HEK293T (cell line): ENCODE data around the gene MDC1.

Experiments used
- CTCF ChIA-PET: fragments of 350-600 bp; formaldehyde crosslinking; extraction: SDS; loops from one replicate; lab custom pipeline; 2021; ENCODE audit warnings: antibody characterized with exemption, inconsistent platforms; lab: Yijun Ruan, JAX
- POLR2A ChIA-PET: fragments of 350-600 bp; formaldehyde crosslinking; extraction: SDS; loops from one replicate; lab custom pipeline; 2020; ENCODE audit warnings: antibody characterized with exemption, inconsistent platforms; lab: Yijun Ruan, JAX
- DNase-seq: peaks from one replicate; pipeline ENCODE4 v3.0.0; 2012; ENCODE audit warnings: mixed read lengths; ENCODE audit errors: extremely low spot score
- ARNT ChIP-seq: fragments of 450-650 bp; IDR thresholded peaks from 2 replicates; pipeline ENCODE4 v1.6.1; 2017; ENCODE audit warnings: mild to moderate bottlenecking
- BHLHE40 ChIP-seq: fragments of 450-650 bp; IDR thresholded peaks from 2 replicates; pipeline ENCODE4 v1.6.1; 2016; ENCODE audit warnings: mild to moderate bottlenecking, moderate library complexity, borderline replicate concordance
- CTBP1 ChIP-seq: fragments of 450-650 bp; IDR thresholded peaks from 2 replicates; pipeline ENCODE4 v1.6.1; 2016; ENCODE audit warnings: borderline replicate concordance
- ELF4 ChIP-seq: fragments of 450-650 bp; IDR thresholded peaks from 2 replicates; pipeline ENCODE4 v1.6.1; 2017; ENCODE audit warnings: antibody characterized with exemption
- FOXA1 ChIP-seq: fragments of 450-650 bp; IDR thresholded peaks from 2 replicates; pipeline ENCODE4 v1.6.1; 2016; ENCODE audit warnings: mild to moderate bottlenecking
- FOXK2 ChIP-seq: fragments of 450-650 bp; IDR thresholded peaks from 2 replicates; pipeline ENCODE4 v1.6.1; 2016; ENCODE audit warnings: mild to moderate bottlenecking
- FOXM1 ChIP-seq: fragments of 450-650 bp; IDR thresholded peaks from 2 replicates; pipeline ENCODE4 v1.6.1; 2017; ENCODE audit warnings: mild to moderate bottlenecking, borderline replicate concordance
- HDGF ChIP-seq: fragments of 450-650 bp; IDR thresholded peaks from 2 replicates; pipeline ENCODE4 v1.6.1; 2017; ENCODE audit warnings: antibody characterized with exemption, borderline replicate concordance
- L3MBTL2 ChIP-seq: fragments of 450-650 bp; conservative IDR thresholded peaks from 2 replicates; pipeline ENCODE4 v1.6.1; 2016; ENCODE audit warnings: mild to moderate bottlenecking
- LEF1 ChIP-seq: fragments of 450-650 bp; IDR thresholded peaks from 2 replicates; pipeline ENCODE4 v1.6.1; 2017; ENCODE audit warnings: mild to moderate bottlenecking, borderline replicate concordance
- NFRKB ChIP-seq: fragments of 450-650 bp; IDR thresholded peaks from 2 replicates; pipeline ENCODE4 v1.6.1; 2016; ENCODE audit warnings: mild to moderate bottlenecking, moderate library complexity
- SP1 ChIP-seq: fragments of 450-650 bp; IDR thresholded peaks from 2 replicates; pipeline ENCODE4 v1.6.1; 2017
- SUZ12 ChIP-seq: fragments of 450-650 bp; IDR thresholded peaks from 2 replicates; pipeline ENCODE4 v1.6.1; 2016; ENCODE audit warnings: mild to moderate bottlenecking
- TARDBP ChIP-seq: fragments of 450-650 bp; IDR thresholded peaks from 2 replicates; pipeline ENCODE4 v1.6.1; 2016
- ZNF384 ChIP-seq: fragments of 450-650 bp; IDR thresholded peaks from 2 replicates; pipeline ENCODE4 v1.6.1; 2016
- TF ChIP-seq, protein P1 (sequence below): fragments of 450-650 bp; IDR thresholded peaks from 2 replicates; pipeline ENCODE4 v1.6.1; 2016

Gene MDC1

GRCh38 chr6:30655743-30656094, 61.4 kb downstream of the MDC1 start:
- DNase-seq = no peak
- TF ChIP-seq FOXA1 (no peak), ZNF384 (no peak), BHLHE40 (no peak), HDGF (no peak), SP1 (no peak), FOXM1 (no peak), TARDBP (no peak), NFRKB (no peak), ARNT (no peak), L3MBTL2 (no peak), SUZ12 (no peak), FOXK2 (no peak), ELF4 (no peak), CTBP1 (no peak), LEF1 (no peak)
- TF ChIP-seq, protein P1, sequence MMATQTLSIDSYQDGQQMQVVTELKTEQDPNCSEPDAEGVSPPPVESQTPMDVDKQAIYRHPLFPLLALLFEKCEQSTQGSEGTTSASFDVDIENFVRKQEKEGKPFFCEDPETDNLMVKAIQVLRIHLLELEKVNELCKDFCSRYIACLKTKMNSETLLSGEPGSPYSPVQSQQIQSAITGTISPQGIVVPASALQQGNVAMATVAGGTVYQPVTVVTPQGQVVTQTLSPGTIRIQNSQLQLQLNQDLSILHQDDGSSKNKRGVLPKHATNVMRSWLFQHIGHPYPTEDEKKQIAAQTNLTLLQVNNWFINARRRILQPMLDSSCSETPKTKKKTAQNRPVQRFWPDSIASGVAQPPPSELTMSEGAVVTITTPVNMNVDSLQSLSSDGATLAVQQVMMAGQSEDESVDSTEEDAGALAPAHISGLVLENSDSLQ = no peak
- CTCF ChIA-PET = no interaction called here
- POLR2A ChIA-PET = interaction anchor here (1.5 kb wide), 1 partner anchor 66 kb away, joined by 5 read pairs; no protein-coding TSS in a partner anchor

GRCh38 chr6:30654798-30655742, 62.0 kb downstream of the MDC1 start:
- CTCF ChIA-PET = no interaction called here
- no peak for DNase-seq
- TF ChIP-seq ARNT (no peak), NFRKB (no peak), SUZ12 (no peak), FOXA1 (no peak), FOXM1 (no peak)
- POLR2A ChIA-PET = interaction anchor here (0.9 to 1.5 kb wide), 2 partner anchors 18 to 66 kb away, joined by 3 to 5 read pairs; partner anchors contain the start of gene DHX16

DNA sequence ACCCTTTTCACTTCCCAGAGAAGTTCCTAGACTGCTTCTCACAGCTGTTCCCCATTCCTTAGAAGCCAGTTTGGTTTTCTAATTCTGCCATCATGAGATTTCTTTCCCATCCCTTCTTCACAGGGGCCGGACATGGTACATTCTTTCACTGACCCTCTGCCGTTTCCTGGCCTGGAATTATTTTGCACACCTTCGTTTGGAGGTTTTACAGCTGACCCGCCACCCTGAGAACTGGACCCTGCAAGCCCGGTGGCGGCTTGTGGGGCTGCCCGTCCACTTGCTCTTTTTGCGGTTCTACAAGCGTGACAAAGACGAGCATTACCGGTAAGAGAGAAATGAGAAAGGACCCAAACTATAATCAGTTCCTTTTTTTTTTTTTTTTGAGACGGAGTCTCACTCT, 65.9 kb downstream of the MDC1 start:
- no peak for DNase-seq
- no peak for TF ChIP-seq L3MBTL2
- no peak for TF ChIP-seq FOXM1
- TF ChIP-seq FOXK2 = no peak
- TF ChIP-seq ZNF384 = no peak
- TF ChIP-seq LEF1 = no peak
- TF ChIP-seq FOXA1 = no peak
- no peak for TF ChIP-seq ELF4
- no peak for TF ChIP-seq SP1
- no peak for TF ChIP-seq HDGF
- no peak for TF ChIP-seq SUZ12
- no peak for TF ChIP-seq NFRKB
- no peak for TF ChIP-seq BHLHE40
- no peak for TF ChIP-seq TARDBP
- TF ChIP-seq ARNT = no peak
- no peak for TF ChIP-seq CTBP1
- TF ChIP-seq, protein P1 = no peak
- CTCF ChIA-PET = interaction anchor here (1.2 kb wide), 1 partner anchor 28 kb away, joined by 3 read pairs; no protein-coding TSS in a partner anchor
- POLR2A ChIA-PET = interaction anchor here (3.8 kb wide), 1 partner anchor 37 kb away, joined by 21 read pairs; no protein-coding TSS in a partner anchor
